ENCODE results near the gene SBF2.

Gene SBF2

GRCh38 chr11:9899676-9900075, 394.3 kb downstream of the SBF2 start:
- no peak for DNase-seq (ENCODE audit: low spot score)
- TF ChIP-seq CTCF (IDR thresholded peaks at IDR 0.05; ENCODE audit: extremely low read depth, insufficient read depth, missing control alignments): no peak
- in situ Hi-C loops (cut with MboI; ENCODE audit: low pct_unique_long_range_greater_than_20kb, low sequenced_read_pairs, unreplicated experiment): no loop called here

- TF ChIP-seq CTCF (IDR thresholded peaks at IDR 0.05; ENCODE audit: extremely low read depth, insufficient read depth, missing control alignments): no peak
- in situ Hi-C loops (cut with MboI; ENCODE audit: low pct_unique_long_range_greater_than_20kb, low sequenced_read_pairs, unreplicated experiment): no loop called here
- DNase-seq (ENCODE audit: low spot score): no peak
Measured at GRCh38 chr11:9896902-9897301, 397.1 kb downstream of the SBF2 start.

- no peak for TF ChIP-seq CTCF (IDR thresholded peaks at IDR 0.05; ENCODE audit: extremely low read depth, insufficient read depth, missing control alignments)
- no peak for DNase-seq (ENCODE audit: low spot score)
- in situ Hi-C loops (cut with MboI; ENCODE audit: low pct_unique_long_range_greater_than_20kb, low sequenced_read_pairs, unreplicated experiment): no loop called here
Measured at GRCh38 chr11:9895006-9895405, 399.0 kb downstream of the SBF2 start.

- TF ChIP-seq CTCF (IDR thresholded peaks at IDR 0.05; ENCODE audit: extremely low read depth, insufficient read depth, missing control alignments): no peak
- DNase-seq (ENCODE audit: low spot score): no peak
- in situ Hi-C loops (cut with MboI; ENCODE audit: low pct_unique_long_range_greater_than_20kb, low sequenced_read_pairs, unreplicated experiment): no loop called here
Measured at GRCh38 chr11:9893474-9893873, 400.5 kb downstream of the SBF2 start.

- DNase-seq (ENCODE audit: low spot score): no peak
- no peak for TF ChIP-seq CTCF (IDR thresholded peaks at IDR 0.05; ENCODE audit: extremely low read depth, insufficient read depth, missing control alignments)
- in situ Hi-C loops (cut with MboI; ENCODE audit: low pct_unique_long_range_greater_than_20kb, low sequenced_read_pairs, unreplicated experiment): no loop called here
Measured at GRCh38 chr11:9888938-9889337, 405.1 kb downstream of the SBF2 start.

- no peak for DNase-seq (ENCODE audit: low spot score)
- in situ Hi-C loops (cut with MboI; ENCODE audit: low pct_unique_long_range_greater_than_20kb, low sequenced_read_pairs, unreplicated experiment): no loop called here
- no peak for TF ChIP-seq CTCF (IDR thresholded peaks at IDR 0.05; ENCODE audit: extremely low read depth, insufficient read depth, missing control alignments)
Measured at GRCh38 chr11:9887472-9887871, 406.5 kb downstream of the SBF2 start.

- DNase-seq (ENCODE audit: low spot score): no peak
- in situ Hi-C loops (cut with MboI; ENCODE audit: low pct_unique_long_range_greater_than_20kb, low sequenced_read_pairs, unreplicated experiment): no loop called here
- no peak for TF ChIP-seq CTCF (IDR thresholded peaks at IDR 0.05; ENCODE audit: extremely low read depth, insufficient read depth, missing control alignments)
Measured at GRCh38 chr11:9886595-9886994, 407.4 kb downstream of the SBF2 start.

Measured in GM13977 (cell line).